GM23338 (cell line): ENCODE results near the gene PXDN. TPM values are rescaled to one million over a fixed set of nuclear protein-coding genes. Genes with fewer than 3 reads are reported as not detected.

Experiments
- ATAC-seq: fragments of 200-7000 bp; cut with Tn5 transposase; 3 replicates; pipeline ENCODE4 v1.9.1; 2020
- DNase-seq: peaks from one replicate; pipeline ENCODE4 v3.0.0-alpha.2; 2015; ENCODE audit warnings: low spot score
- H2AFZ ChIP-seq: fragments of 200-600 bp; sonication (generic); 2 replicates; pipeline ENCODE4 v1.8.0; 2016; ENCODE audit warnings: antibody characterized with exemption, mild to moderate bottlenecking, moderate library complexity
- H3F3A ChIP-seq: fragments of 200-600 bp; sonication (generic); replicated peaks from 2 replicates; pipeline ENCODE4 v1.8.0; 2017; ENCODE audit warnings: antibody characterized with exemption, mixed run types, low read depth
- H3K27ac ChIP-seq: fragments of 200-600 bp; sonication (generic); 2 replicates; pipeline ENCODE4 v1.6.1; 2016; ENCODE audit warnings: low read depth
- H3K27me3 ChIP-seq: fragments of 200-600 bp; sonication (generic); 2 replicates; pipeline ENCODE4 v1.8.0; 2016; ENCODE audit warnings: mild to moderate bottlenecking, mixed run types, moderate library complexity; ENCODE audit not compliant: insufficient read depth
- H3K36me3 ChIP-seq: fragments of 200-600 bp; sonication (generic); 2 replicates; pipeline ENCODE4 v1.8.0; 2016; ENCODE audit warnings: mild to moderate bottlenecking; ENCODE audit not compliant: insufficient read depth
- H3K4me1 ChIP-seq: fragments of 200-600 bp; sonication (generic); 2 replicates; pipeline ENCODE4 v1.8.0; 2016; ENCODE audit warnings: mild to moderate bottlenecking, moderate library complexity; ENCODE audit not compliant: insufficient read depth
- H3K4me2 ChIP-seq: fragments of 200-600 bp; sonication (generic); 2 replicates; pipeline ENCODE4 v1.7.1; 2017; ENCODE audit warnings: mixed run types
- H3K4me3 ChIP-seq: fragments of 200-600 bp; sonication (generic); 2 replicates; pipeline ENCODE4 v1.6.1; 2016; ENCODE audit warnings: mixed run types
- H3K79me2 ChIP-seq: fragments of 200-600 bp; sonication (generic); replicated peaks from 2 replicates; pipeline ENCODE4 v1.8.0; 2017; ENCODE audit warnings: mild to moderate bottlenecking; ENCODE audit not compliant: insufficient read depth
- H3K9me2 ChIP-seq: fragments of 200-600 bp; sonication (generic); 2 replicates; pipeline ENCODE4 v1.8.0; 2017; ENCODE audit not compliant: insufficient read depth
- H4K20me1 ChIP-seq: fragments of 200-600 bp; sonication (generic); replicated peaks from 2 replicates; pipeline ENCODE4 v1.8.0; 2017; ENCODE audit warnings: mild to moderate bottlenecking; ENCODE audit not compliant: insufficient read depth
- H3K27ac Mint-ChIP-seq: 2 replicates; pipeline ENCODE4 v1.8.0; 2020; ENCODE audit warnings: inconsistent platforms, mild to moderate bottlenecking, moderate library complexity, mixed read lengths
- H3K27me3 Mint-ChIP-seq: 3 replicates; pipeline ENCODE4 v1.8.0; 2022; ENCODE audit warnings: low read depth, mild to moderate bottlenecking, moderate library complexity, mixed read lengths, inconsistent platforms; ENCODE audit not compliant: insufficient read depth, poor library complexity
- H3K36me3 Mint-ChIP-seq: 3 replicates; pipeline ENCODE4 v1.8.0; 2021; ENCODE audit warnings: low read depth, mild to moderate bottlenecking, inconsistent platforms, moderate library complexity, mixed read lengths
- H3K4me1 Mint-ChIP-seq: 3 replicates; pipeline ENCODE4 v1.8.0; 2020; ENCODE audit warnings: mild to moderate bottlenecking, inconsistent platforms, mixed read lengths
- H3K4me3 Mint-ChIP-seq: 3 replicates; pipeline ENCODE4 v1.8.0; 2021; ENCODE audit warnings: moderate library complexity, mild to moderate bottlenecking, inconsistent platforms, mixed read lengths
- H3K9me3 Mint-ChIP-seq: 3 replicates; pipeline ENCODE4 v1.8.0; 2020; ENCODE audit warnings: moderate library complexity, mild to moderate bottlenecking, inconsistent platforms, mixed read lengths
- CREB1 ChIP-seq: fragments of 250-450 bp; sonication (Bioruptor Pico); IDR thresholded peaks from 2 replicates; pipeline ENCODE4 v1.5.0; 2020; ENCODE audit warnings: low read depth, mild to moderate bottlenecking, moderate library complexity
- ETS1 ChIP-seq: IDR thresholded peaks from 2 replicates; pipeline ENCODE4 v1.6.1; 2016; ENCODE audit warnings: antibody characterized with exemption
- EZH2 ChIP-seq: fragments of 200-600 bp; sonication (generic); IDR thresholded peaks from one replicate; pipeline ENCODE4 v1.8.0; 2017; ENCODE audit warnings: antibody characterized with exemption, mild to moderate bottlenecking, low read depth; ENCODE audit not compliant: unreplicated experiment
- EZH2phosphoT487 ChIP-seq: fragments of 200-600 bp; sonication (generic); IDR thresholded peaks from one replicate; pipeline ENCODE4 v1.8.1; 2018; ENCODE audit warnings: antibody characterized with exemption; ENCODE audit not compliant: unreplicated experiment
- JUNB ChIP-seq: IDR thresholded peaks from one replicate; pipeline ENCODE4 v1.6.1; 2016; ENCODE audit warnings: antibody characterized with exemption; ENCODE audit not compliant: unreplicated experiment
- NANOG ChIP-seq: IDR thresholded peaks from 2 replicates; pipeline ENCODE4 v1.6.1; 2016; ENCODE audit warnings: antibody characterized with exemption, borderline replicate concordance
- POLR2AphosphoS5 ChIP-seq: IDR thresholded peaks from 2 replicates; pipeline ENCODE4 v1.6.1; 2016; ENCODE audit warnings: antibody characterized with exemption, low read depth
- STAT1 ChIP-seq: IDR thresholded peaks from one replicate; pipeline ENCODE4 v1.6.1; 2016; ENCODE audit warnings: antibody characterized with exemption; ENCODE audit not compliant: unreplicated experiment
- ZNF114 ChIP-seq: fragments of 250-450 bp; sonication (Bioruptor Pico); IDR thresholded peaks from 2 replicates; pipeline ENCODE4 v1.5.0; 2020; ENCODE audit warnings: mild to moderate bottlenecking, moderate library complexity
- ZNF331 ChIP-seq: fragments of 250-450 bp; sonication (Bioruptor Pico); IDR thresholded peaks from 2 replicates; pipeline ENCODE4 v1.5.0; 2020; ENCODE audit warnings: low read depth, mild to moderate bottlenecking, moderate library complexity
- polyA plus RNA-seq: library from polyadenylated mRNA; unstranded; fragments of >200 nt; fragmentation: Nextera tagmentation; extraction: Ambion mirVana; gene quantifications from 2 replicates; pipeline ENCODE4 v1.2.1, GENCODE V29; 2016
- total RNA-seq: library from RNA; depleted of rRNA; stranded (reverse); fragments of >200 nt; shearing (Covaris generic); gene quantifications from 2 replicates; pipeline ENCODE4 v1.2.3, GENCODE V29; 2014
- TF ChIP-seq, protein P1 (sequence below), 2 experiments: fragments of 200-600 bp in 1 of 2; sonication (generic) in 1 of 2; conservative IDR thresholded peaks; 2 replicates each; pipeline versions ENCODE4 v1.5.1 to v1.6.1; 2016 to 2017; ENCODE audit warnings: antibody characterized with exemption in 2 of 2, low read depth in 2 of 2, mild to moderate bottlenecking in 2 of 2, moderate library complexity in 1 of 2
- TF ChIP-seq, protein P2 (sequence below): fragments of 250-450 bp; sonication (Bioruptor Pico); IDR thresholded peaks from 2 replicates; pipeline ENCODE4 v1.5.0; 2020; ENCODE audit warnings: mild to moderate bottlenecking, moderate library complexity
- TF ChIP-seq, protein P3 (sequence below): IDR thresholded peaks from one replicate; pipeline ENCODE4 v1.6.1; 2018; ENCODE audit warnings: antibody characterized with exemption; ENCODE audit not compliant: unreplicated experiment

PXDN gene
- total and polyA plus RNA-seq, 2 experiments from 2014 or later: 42.2 to 225 TPM

GRCh38 chr2:1642066-1642861 is 102.1 kb downstream of the PXDN start:
- H3K9me2 ChIP-seq: no peaks in the 10 kb centered on the region
- no peak overlapping the region for H3K4me3 ChIP-seq
- H3K27ac ChIP-seq: peak overlapping the region; percentile 76; the same call in 1 of the 2 replicates
- Mint-ChIP-seq H3K9me3 (no peaks in the 10 kb centered on the region), H3K4me3 (no peak overlapping the region), H3K36me3 (peaks cover 46% of the 10 kb centered on the region), H3K27ac (peak overlapping the region; percentile 52; the same call in 1 of the 2 replicates), H3K4me1 (peaks cover 25% of the 10 kb centered on the region), H3K27me3 (peaks cover 2% of the 10 kb centered on the region)
- no peaks in the 10 kb centered on the region for H4K20me1 ChIP-seq
- no peak for TF ChIP-seq NANOG
- TF ChIP-seq ZNF114: no peak
- no peak for TF ChIP-seq ZNF331 (CRISPR knock-in tag)
- no peak for TF ChIP-seq JUNB
- TF ChIP-seq EZH2: no peak
- TF ChIP-seq ETS1: no peak
- TF ChIP-seq EZH2phosphoT487: no peak
- no peak for TF ChIP-seq POLR2AphosphoS5
- TF ChIP-seq, protein P1, sequence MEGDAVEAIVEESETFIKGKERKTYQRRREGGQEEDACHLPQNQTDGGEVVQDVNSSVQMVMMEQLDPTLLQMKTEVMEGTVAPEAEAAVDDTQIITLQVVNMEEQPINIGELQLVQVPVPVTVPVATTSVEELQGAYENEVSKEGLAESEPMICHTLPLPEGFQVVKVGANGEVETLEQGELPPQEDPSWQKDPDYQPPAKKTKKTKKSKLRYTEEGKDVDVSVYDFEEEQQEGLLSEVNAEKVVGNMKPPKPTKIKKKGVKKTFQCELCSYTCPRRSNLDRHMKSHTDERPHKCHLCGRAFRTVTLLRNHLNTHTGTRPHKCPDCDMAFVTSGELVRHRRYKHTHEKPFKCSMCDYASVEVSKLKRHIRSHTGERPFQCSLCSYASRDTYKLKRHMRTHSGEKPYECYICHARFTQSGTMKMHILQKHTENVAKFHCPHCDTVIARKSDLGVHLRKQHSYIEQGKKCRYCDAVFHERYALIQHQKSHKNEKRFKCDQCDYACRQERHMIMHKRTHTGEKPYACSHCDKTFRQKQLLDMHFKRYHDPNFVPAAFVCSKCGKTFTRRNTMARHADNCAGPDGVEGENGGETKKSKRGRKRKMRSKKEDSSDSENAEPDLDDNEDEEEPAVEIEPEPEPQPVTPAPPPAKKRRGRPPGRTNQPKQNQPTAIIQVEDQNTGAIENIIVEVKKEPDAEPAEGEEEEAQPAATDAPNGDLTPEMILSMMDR (conservative IDR thresholded peaks at IDR 0.05; ENCODE audit: low read depth in 2 of 2): no peak
- TF ChIP-seq, protein P2, sequence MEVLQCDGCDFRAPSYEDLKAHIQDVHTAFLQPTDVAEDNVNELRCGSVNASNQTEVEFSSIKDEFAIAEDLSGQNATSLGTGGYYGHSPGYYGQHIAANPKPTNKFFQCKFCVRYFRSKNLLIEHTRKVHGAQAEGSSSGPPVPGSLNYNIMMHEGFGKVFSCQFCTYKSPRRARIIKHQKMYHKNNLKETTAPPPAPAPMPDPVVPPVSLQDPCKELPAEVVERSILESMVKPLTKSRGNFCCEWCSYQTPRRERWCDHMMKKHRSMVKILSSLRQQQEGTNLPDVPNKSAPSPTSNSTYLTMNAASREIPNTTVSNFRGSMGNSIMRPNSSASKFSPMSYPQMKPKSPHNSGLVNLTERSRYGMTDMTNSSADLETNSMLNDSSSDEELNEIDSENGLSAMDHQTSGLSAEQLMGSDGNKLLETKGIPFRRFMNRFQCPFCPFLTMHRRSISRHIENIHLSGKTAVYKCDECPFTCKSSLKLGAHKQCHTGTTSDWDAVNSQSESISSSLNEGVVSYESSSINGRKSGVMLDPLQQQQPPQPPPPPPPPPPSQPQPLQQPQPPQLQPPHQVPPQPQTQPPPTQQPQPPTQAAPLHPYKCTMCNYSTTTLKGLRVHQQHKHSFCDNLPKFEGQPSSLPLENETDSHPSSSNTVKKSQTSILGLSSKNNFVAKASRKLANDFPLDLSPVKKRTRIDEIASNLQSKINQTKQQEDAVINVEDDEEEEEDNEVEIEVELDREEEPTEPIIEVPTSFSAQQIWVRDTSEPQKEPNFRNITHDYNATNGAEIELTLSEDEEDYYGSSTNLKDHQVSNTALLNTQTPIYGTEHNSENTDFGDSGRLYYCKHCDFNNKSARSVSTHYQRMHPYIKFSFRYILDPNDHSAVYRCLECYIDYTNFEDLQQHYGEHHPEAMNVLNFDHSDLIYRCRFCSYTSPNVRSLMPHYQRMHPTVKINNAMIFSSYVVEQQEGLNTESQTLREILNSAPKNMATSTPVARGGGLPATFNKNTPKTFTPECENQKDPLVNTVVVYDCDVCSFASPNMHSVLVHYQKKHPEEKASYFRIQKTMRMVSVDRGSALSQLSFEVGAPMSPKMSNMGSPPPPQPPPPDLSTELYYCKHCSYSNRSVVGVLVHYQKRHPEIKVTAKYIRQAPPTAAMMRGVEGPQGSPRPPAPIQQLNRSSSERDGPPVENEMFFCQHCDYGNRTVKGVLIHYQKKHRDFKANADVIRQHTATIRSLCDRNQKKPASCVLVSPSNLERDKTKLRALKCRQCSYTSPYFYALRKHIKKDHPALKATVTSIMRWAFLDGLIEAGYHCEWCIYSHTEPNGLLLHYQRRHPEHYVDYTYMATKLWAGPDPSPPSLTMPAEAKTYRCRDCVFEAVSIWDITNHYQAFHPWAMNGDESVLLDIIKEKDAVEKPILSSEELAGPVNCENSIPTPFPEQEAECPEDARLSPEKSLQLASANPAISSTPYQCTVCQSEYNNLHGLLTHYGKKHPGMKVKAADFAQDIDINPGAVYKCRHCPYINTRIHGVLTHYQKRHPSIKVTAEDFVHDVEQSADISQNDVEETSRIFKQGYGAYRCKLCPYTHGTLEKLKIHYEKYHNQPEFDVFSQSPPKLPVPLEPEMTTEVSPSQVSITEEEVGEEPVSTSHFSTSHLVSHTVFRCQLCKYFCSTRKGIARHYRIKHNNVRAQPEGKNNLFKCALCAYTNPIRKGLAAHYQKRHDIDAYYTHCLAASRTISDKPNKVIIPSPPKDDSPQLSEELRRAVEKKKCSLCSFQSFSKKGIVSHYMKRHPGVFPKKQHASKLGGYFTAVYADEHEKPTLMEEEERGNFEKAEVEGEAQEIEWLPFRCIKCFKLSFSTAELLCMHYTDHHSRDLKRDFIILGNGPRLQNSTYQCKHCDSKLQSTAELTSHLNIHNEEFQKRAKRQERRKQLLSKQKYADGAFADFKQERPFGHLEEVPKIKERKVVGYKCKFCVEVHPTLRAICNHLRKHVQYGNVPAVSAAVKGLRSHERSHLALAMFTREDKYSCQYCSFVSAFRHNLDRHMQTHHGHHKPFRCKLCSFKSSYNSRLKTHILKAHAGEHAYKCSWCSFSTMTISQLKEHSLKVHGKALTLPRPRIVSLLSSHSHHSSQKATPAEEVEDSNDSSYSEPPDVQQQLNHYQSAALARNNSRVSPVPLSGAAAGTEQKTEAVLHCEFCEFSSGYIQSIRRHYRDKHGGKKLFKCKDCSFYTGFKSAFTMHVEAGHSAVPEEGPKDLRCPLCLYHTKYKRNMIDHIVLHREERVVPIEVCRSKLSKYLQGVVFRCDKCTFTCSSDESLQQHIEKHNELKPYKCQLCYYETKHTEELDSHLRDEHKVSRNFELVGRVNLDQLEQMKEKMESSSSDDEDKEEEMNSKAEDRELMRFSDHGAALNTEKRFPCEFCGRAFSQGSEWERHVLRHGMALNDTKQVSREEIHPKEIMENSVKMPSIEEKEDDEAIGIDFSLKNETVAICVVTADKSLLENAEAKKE (CRISPR knock-in tag): no peak
- TF ChIP-seq, protein P3, sequence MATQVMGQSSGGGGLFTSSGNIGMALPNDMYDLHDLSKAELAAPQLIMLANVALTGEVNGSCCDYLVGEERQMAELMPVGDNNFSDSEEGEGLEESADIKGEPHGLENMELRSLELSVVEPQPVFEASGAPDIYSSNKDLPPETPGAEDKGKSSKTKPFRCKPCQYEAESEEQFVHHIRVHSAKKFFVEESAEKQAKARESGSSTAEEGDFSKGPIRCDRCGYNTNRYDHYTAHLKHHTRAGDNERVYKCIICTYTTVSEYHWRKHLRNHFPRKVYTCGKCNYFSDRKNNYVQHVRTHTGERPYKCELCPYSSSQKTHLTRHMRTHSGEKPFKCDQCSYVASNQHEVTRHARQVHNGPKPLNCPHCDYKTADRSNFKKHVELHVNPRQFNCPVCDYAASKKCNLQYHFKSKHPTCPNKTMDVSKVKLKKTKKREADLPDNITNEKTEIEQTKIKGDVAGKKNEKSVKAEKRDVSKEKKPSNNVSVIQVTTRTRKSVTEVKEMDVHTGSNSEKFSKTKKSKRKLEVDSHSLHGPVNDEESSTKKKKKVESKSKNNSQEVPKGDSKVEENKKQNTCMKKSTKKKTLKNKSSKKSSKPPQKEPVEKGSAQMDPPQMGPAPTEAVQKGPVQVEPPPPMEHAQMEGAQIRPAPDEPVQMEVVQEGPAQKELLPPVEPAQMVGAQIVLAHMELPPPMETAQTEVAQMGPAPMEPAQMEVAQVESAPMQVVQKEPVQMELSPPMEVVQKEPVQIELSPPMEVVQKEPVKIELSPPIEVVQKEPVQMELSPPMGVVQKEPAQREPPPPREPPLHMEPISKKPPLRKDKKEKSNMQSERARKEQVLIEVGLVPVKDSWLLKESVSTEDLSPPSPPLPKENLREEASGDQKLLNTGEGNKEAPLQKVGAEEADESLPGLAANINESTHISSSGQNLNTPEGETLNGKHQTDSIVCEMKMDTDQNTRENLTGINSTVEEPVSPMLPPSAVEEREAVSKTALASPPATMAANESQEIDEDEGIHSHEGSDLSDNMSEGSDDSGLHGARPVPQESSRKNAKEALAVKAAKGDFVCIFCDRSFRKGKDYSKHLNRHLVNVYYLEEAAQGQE: no peak
- no peak for TF ChIP-seq CREB1 (CRISPR knock-in tag)
- TF ChIP-seq STAT1: no peak
- H3K4me1 ChIP-seq: no peaks in the 10 kb centered on the region
- H3K36me3 ChIP-seq: peaks cover 12% of the 10 kb centered on the region
- H3K4me2 ChIP-seq: no peak overlapping the region
- H2AFZ ChIP-seq: no peak overlapping the region
- no peak for DNase-seq
- no peaks in the 10 kb centered on the region for H3K27me3 ChIP-seq
- peaks cover 7% of the 10 kb centered on the region for H3K79me2 ChIP-seq
- no peak; the same call in 2 of the 3 replicates for ATAC-seq
- no peaks in the 10 kb centered on the region for H3F3A ChIP-seq
